Stimulated activated effector memory CD8-positive, alpha-beta T cell treated with anti-CD3 and anti-CD28 coated beads, Interleukin-12 subunit alpha, Interleukin-12 subunit beta, amount 100 ng/mL, for 72 hours (primary cell): ENCODE results near the gene AMFR.
"Not testable (repeated sequence)": the region's sequence is repeated elsewhere in the genome, so short reads cannot be mapped to it uniquely, and the experiment has no call there.

Experiments
- ATAC-seq: fragments of 150-1000 bp; cut with Tn5 transposase; 2 replicates; pipeline ENCODE4 v1.10.0; 2021
- DNase-seq, 2 donors: peaks; one replicate each; pipeline ENCODE4 v3.0.0; 2021 to 2022; ENCODE audit warnings: low spot score in 2 of 2
- H3K27ac Mint-ChIP-seq: one replicate; pipeline ENCODE4 v1.8.0; 2022; ENCODE audit warnings: mild to moderate bottlenecking, mixed read lengths
- H3K36me3 Mint-ChIP-seq: one replicate; pipeline ENCODE4 v1.8.0; 2022; ENCODE audit warnings: mild to moderate bottlenecking, mixed read lengths
- H3K4me1 Mint-ChIP-seq: one replicate; pipeline ENCODE4 v1.8.0; 2022; ENCODE audit warnings: mixed read lengths
- H3K4me3 Mint-ChIP-seq: one replicate; pipeline ENCODE4 v1.8.0; 2022; ENCODE audit warnings: mild to moderate bottlenecking, mixed read lengths
- H3K9me3 Mint-ChIP-seq: one replicate; pipeline ENCODE4 v1.8.0; 2022; ENCODE audit warnings: mixed read lengths

The AMFR gene

GRCh38 chr16:56414366-56414765 is 11.0 kb downstream of the AMFR start:
- no peaks in the 10 kb centered on the region for H3K9me3 Mint-ChIP-seq
- peaks cover 49% of the 10 kb centered on the region for H3K36me3 Mint-ChIP-seq
- H3K4me3 Mint-ChIP-seq = no peak overlapping the region
- no peak overlapping the region for H3K27ac Mint-ChIP-seq
- no peak for DNase-seq
- no peaks in the 10 kb centered on the region for H3K4me1 Mint-ChIP-seq
- ATAC-seq = no peak

DNA sequence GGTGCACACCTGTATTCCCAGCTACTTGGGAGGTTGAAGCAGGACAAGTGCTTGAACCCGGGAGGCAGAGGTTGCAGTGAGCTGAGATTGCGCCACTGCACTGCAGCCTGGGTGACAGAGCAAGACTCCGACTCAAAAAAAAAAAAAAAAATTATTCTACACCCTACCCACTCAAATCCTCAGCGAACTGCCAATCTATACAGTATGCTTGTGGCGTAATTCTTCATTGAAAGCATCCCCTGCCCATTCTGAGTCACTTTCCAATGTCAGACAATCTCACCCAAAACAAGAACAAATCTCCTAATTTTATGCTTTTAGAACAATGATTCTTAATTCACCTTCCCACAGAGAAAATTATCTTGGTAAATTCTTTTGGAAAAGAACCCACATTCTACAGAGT is 12.0 kb downstream of the AMFR start:
- Mint-ChIP-seq H3K4me1 (peaks cover 7% of the 10 kb centered on the region), H3K36me3 (peaks cover 59% of the 10 kb centered on the region), H3K27ac (no peak overlapping the region), H3K9me3 (no peaks in the 10 kb centered on the region), H3K4me3 (no peak overlapping the region)
- ATAC-seq (no peak), DNase-seq (no peak)

DNA sequence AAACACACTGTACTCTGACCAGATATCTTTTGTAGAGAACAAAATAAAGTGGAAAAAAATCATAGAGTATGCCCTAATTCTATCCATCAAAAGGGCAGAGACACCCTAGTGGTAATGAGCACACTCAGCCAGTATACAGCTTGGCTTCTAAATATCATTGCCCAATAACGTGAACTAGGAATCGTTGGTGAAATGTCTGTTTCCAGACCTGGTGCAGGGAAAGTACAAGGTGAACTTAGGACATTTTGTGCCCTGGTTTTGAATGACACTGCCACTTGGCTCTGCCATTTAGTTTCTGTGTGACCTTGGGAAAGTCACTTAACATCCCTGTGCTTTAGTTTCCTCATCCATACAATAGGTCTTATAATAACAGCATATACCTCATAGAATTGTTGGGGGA is 13.7 kb downstream of the AMFR start:
- ATAC-seq = no peak

DNA sequence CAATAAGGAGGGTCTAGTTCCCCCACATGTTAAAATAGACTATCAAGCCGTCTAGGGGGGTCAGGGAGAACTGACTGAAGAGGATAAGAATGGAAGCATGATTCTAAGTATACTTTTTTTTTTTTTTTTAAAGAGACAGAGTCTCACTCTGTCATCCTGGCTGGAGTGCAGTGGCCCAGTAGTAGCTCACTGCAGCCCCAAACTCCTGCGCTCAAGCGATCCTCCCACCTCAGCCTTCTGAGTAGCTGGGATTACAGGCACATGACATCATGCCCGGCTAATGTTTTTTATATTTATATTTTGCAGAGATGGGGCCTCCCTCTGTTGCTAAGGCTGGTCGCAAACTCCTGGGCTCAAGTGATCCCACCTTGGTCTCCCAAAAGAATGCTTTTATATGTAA is 14.2 kb downstream of the AMFR start:
- H3K9me3 Mint-ChIP-seq = no peaks in the 10 kb centered on the region
- ATAC-seq = no peak
- peaks cover 81% of the 10 kb centered on the region for H3K36me3 Mint-ChIP-seq
- no peak overlapping the region for H3K4me3 Mint-ChIP-seq
- no peak for DNase-seq
- H3K27ac Mint-ChIP-seq = no peak overlapping the region
- peaks cover 9% of the 10 kb centered on the region for H3K4me1 Mint-ChIP-seq

More for the DNA sequence above, 13.7 kb downstream of the AMFR start:
- Mint-ChIP-seq H3K9me3 (no peaks in the 10 kb centered on the region), H3K36me3 (peaks cover 76% of the 10 kb centered on the region), H3K4me1 (peaks cover 9% of the 10 kb centered on the region), H3K27ac (no peak overlapping the region), H3K4me3 (no peak overlapping the region)
- no peak for DNase-seq

- no peak overlapping the region for H3K4me3 Mint-ChIP-seq
- DNase-seq (no peak), ATAC-seq (no peak)
- no peak overlapping the region for H3K27ac Mint-ChIP-seq
- H3K36me3 Mint-ChIP-seq = peaks cover 97% of the 10 kb centered on the region
- peaks cover 9% of the 10 kb centered on the region for H3K4me1 Mint-ChIP-seq
- H3K9me3 Mint-ChIP-seq = no peaks in the 10 kb centered on the region
These were observed 16.1 kb downstream of the AMFR start for GRCh38 chr16:56409195-56409594.

DNA sequence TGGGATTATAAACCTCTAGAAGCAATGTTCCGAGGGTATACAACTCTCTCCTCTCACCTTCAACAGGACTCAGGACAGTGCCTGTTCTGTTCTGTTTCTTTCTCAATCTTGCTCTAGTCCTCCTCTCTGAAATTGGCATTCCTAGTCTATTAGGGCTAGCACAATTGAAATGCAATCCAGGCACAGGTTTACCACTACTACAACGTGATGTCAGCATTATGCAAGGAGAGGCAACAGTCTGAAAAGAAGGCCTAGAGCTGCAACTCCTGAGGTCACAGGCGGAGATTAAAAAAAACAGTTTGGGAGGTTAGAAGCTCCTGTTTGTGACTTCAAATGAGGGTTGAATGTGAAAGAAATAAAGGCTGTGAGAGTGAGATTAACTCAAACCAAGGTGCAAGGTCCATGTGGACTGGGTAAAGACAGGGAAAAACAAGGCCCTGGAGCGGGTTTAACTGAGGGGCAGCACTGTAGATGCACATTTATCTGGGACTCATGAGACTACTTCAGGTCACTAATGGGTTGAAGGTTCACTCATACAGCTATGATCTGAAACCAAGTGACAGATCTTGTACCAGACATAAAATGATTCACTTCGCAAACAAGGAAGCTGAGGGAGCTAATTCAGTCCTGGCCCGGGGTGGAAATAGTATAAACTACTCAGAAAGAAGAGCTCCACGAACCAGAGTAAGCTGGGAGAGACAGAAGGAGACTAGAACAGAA is 16.8 kb downstream of the AMFR start:
- Mint-ChIP-seq H3K27ac (peak overlapping the region; percentile 17), H3K9me3 (no peaks in the 10 kb centered on the region), H3K4me3 (no peak overlapping the region), H3K36me3 (peaks cover 97% of the 10 kb centered on the region), H3K4me1 (peaks cover 9% of the 10 kb centered on the region)
- no peak for DNase-seq
- no peak for ATAC-seq

DNA sequence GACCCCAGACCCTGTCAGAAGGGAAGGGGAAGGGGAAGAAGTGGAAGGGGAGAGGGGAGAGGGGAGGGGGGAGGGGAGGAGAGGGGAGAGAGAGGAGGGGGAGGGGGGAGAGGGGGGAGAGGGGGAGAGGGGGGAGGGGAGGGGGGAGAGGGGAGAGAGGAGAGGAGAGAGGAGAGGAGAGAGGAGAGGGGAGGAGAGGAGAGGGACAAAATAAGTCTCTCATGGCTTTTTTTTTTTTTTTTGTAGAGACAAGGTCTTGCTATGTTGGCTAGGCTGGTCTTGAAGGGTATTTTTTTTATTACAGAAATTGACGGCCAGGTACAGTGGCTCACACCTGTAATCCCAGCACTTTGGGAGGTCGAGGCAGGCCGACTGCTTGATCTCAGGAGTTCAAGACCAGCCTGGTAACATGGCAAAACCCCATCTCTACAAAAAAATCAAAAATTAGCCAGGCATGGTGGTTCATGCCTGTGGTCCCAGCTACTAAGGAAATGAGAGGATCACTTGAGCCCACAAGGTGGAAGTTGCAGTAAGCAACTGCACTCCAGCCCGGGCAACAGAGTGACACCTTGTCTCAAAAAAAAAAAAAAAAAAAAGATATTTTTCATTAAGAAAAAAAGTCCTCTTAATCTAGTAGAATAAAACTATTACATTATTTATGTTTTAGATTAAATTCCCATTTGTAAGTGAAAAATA is 19.2 kb downstream of the AMFR start:
- no peak for DNase-seq
- Mint-ChIP-seq H3K36me3 (peaks cover 98% of the 10 kb centered on the region), H3K4me3 (no peak overlapping the region), H3K9me3 (no peaks in the 10 kb centered on the region), H3K27ac (peak overlapping the region; percentile 71), H3K4me1 (peaks cover 9% of the 10 kb centered on the region)
- no peak for ATAC-seq

GRCh38 chr16:56401482-56401881 is 23.9 kb downstream of the AMFR start:
- Mint-ChIP-seq H3K4me1 (peaks cover 11% of the 10 kb centered on the region), H3K27ac (no peak overlapping the region), H3K4me3 (no peak overlapping the region), H3K36me3 (peaks cover 85% of the 10 kb centered on the region), H3K9me3 (no peaks in the 10 kb centered on the region)
- DNase-seq (no peak), ATAC-seq (no peak)

- DNase-seq = no peak
- Mint-ChIP-seq H3K4me3 (no peak overlapping the region), H3K9me3 (no peaks in the 10 kb centered on the region), H3K27ac (peak overlapping the region; percentile 8), H3K36me3 (peaks cover 77% of the 10 kb centered on the region), H3K4me1 (peaks cover 11% of the 10 kb centered on the region)
- ATAC-seq = no peak
These were observed 24.9 kb downstream of the AMFR start for GRCh38 chr16:56400458-56400857.

DNA sequence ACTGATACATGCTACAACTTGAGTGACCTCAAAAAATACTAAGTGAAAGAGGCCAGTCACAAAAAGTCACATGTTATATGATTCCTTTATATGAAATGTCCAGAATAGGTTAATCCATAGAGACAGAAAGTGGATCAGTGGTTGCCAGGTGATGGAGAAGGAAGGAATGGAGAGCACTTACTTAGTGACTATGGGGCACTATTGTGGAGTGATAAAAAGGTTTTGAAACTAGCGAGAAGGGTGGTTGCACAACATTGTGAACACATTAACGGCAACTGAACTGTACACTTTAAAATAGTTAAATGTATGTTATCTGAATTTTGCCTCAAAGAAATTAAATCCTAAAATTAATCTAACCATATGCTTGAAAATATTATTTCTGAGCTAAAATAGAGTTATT is 25.9 kb downstream of the AMFR start:
- Mint-ChIP-seq H3K36me3 (peaks cover 77% of the 10 kb centered on the region), H3K27ac (no peak overlapping the region), H3K4me3 (no peak overlapping the region), H3K4me1 (peaks cover 11% of the 10 kb centered on the region), H3K9me3 (no peaks in the 10 kb centered on the region)
- ATAC-seq = no peak
- DNase-seq = no peak

- Mint-ChIP-seq H3K9me3 (no peaks in the 10 kb centered on the region), H3K4me1 (peaks cover 14% of the 10 kb centered on the region), H3K36me3 (peaks cover 77% of the 10 kb centered on the region), H3K27ac (no peak overlapping the region), H3K4me3 (no peak overlapping the region)
- ATAC-seq (no peak), DNase-seq (no peak)
These were observed 26.3 kb downstream of the AMFR start for GRCh38 chr16:56399047-56399446.

GRCh38 chr16:56396724-56397123 is 28.6 kb downstream of the AMFR start:
- not testable (repeated sequence) for H3K9me3 Mint-ChIP-seq, ATAC-seq, H3K4me3 Mint-ChIP-seq, H3K27ac Mint-ChIP-seq, DNase-seq
- Mint-ChIP-seq H3K4me1 (peaks cover 20% of the 10 kb centered on the region), H3K36me3 (peaks cover 74% of the 10 kb centered on the region)

DNA sequence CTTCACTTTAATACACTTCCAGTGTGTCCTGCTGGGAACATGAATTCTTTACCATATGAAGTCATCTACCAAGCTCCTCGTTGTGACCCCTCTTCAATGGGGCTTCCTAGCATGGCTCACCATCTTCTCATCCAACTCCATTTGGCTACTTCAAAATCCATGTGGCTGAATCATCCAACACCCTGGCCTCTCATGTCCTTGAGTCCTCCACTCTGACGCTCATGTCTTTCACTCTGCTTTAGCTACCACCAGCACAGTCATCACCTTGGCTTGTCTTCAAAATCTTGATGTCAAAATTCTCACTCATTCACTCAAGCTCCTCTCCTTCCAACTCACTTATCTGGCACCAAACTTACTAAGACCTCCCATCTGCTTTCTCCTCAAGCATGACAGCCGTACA is 35.8 kb downstream of the AMFR start:
- peaks cover 14% of the 10 kb centered on the region for H3K4me1 Mint-ChIP-seq
- H3K4me3 Mint-ChIP-seq = no peak overlapping the region
- no peak for DNase-seq
- peaks cover 77% of the 10 kb centered on the region for H3K36me3 Mint-ChIP-seq
- no peaks in the 10 kb centered on the region for H3K9me3 Mint-ChIP-seq
- no peak for ATAC-seq
- peak overlapping the region; percentile 5 for H3K27ac Mint-ChIP-seq

DNA sequence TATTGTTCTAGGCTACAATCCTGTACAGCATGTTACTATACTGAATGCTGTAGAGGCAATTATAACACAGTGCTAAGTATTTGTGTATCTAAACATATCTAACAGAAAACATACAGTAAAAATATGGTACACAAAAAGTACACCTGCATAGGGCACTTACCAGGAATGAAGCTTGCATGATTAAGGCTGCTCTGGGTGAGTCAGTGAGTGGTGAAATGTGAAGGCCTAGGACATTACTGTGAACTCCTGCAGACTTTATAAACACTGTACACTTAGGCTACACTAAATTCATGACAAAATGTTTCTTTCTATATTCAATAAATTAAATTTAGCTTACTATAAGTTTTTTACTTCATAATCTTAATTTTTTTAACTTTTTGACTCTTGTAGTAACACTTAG is 37.1 kb downstream of the AMFR start:
- DNase-seq = no peak
- ATAC-seq = no peak
- Mint-ChIP-seq H3K4me1 (peaks cover 5% of the 10 kb centered on the region), H3K9me3 (peaks cover 5% of the 10 kb centered on the region), H3K27ac (no peak overlapping the region), H3K4me3 (no peak overlapping the region), H3K36me3 (peaks cover 77% of the 10 kb centered on the region)

DNA sequence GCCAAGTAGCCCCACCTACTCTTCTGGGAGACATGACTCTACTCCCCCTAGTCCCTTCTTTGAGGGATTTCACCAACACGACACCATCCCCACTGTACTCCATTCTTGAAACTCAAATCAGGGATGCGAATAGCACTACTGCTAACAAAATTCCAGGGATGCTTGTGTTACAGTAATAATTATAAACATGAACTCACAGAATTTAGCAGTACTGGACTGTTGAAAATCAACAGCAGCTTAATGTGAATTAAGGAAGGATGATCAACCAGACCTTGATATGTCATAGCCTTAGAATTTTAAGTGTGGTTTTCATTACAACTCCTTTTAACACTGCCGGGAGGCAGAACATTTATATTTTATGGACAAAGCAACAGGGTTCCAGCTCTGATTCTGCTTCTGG is 37.9 kb downstream of the AMFR start:
- Mint-ChIP-seq H3K4me1 (peaks cover 5% of the 10 kb centered on the region), H3K27ac (no peak overlapping the region), H3K36me3 (peaks cover 77% of the 10 kb centered on the region), H3K4me3 (no peak overlapping the region), H3K9me3 (peaks cover 8% of the 10 kb centered on the region)
- ATAC-seq = no peak
- no peak for DNase-seq

- Mint-ChIP-seq H3K9me3 (peaks cover 16% of the 10 kb centered on the region), H3K4me3 (no peak overlapping the region), H3K36me3 (peaks cover 81% of the 10 kb centered on the region), H3K4me1 (no peaks in the 10 kb centered on the region), H3K27ac (no peak overlapping the region)
- DNase-seq (no peak), ATAC-seq (no peak)
These were observed 41.1 kb downstream of the AMFR start for GRCh38 chr16:56384074-56384721.
